ENCODE measurements around the gene PACSIN3.

Gene PACSIN3

GRCh38 chr11:47147250-47147649, 39.0 kb downstream of the PACSIN3 start:
- DNase-seq (ENCODE audit: insufficient read length, low spot score) = no peak
- TF ChIP-seq, protein P1, sequence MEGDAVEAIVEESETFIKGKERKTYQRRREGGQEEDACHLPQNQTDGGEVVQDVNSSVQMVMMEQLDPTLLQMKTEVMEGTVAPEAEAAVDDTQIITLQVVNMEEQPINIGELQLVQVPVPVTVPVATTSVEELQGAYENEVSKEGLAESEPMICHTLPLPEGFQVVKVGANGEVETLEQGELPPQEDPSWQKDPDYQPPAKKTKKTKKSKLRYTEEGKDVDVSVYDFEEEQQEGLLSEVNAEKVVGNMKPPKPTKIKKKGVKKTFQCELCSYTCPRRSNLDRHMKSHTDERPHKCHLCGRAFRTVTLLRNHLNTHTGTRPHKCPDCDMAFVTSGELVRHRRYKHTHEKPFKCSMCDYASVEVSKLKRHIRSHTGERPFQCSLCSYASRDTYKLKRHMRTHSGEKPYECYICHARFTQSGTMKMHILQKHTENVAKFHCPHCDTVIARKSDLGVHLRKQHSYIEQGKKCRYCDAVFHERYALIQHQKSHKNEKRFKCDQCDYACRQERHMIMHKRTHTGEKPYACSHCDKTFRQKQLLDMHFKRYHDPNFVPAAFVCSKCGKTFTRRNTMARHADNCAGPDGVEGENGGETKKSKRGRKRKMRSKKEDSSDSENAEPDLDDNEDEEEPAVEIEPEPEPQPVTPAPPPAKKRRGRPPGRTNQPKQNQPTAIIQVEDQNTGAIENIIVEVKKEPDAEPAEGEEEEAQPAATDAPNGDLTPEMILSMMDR (IDR thresholded peaks at IDR 0.05; ENCODE audit: insufficient read depth, missing control alignments) = no peak
- FAIRE-seq = no peak

DNA sequence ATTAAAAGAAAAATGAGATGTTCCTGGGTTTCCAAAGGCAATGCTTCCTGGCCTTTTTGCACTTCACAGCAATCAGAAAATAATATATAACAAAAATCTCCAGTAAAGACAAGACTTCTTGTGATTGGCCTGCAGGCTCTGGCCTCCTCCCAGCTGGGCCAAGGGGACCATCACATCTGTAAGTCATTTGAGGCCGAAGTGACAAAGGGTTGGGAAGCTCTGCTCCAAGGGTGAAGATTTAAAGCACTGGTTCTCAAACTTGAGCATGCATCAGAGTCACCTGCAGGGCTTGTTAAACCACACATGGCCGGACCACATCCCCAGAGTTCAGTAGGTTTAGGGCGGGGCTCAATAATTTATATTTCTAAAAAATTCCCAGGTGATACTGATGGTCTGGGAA, 41.7 kb downstream of the PACSIN3 start:
- FAIRE-seq (no peak), DNase-seq (ENCODE audit: insufficient read length, low spot score) (no peak)
- TF ChIP-seq, protein P1 (IDR thresholded peaks at IDR 0.05; ENCODE audit: insufficient read depth, missing control alignments) = no peak

DNA sequence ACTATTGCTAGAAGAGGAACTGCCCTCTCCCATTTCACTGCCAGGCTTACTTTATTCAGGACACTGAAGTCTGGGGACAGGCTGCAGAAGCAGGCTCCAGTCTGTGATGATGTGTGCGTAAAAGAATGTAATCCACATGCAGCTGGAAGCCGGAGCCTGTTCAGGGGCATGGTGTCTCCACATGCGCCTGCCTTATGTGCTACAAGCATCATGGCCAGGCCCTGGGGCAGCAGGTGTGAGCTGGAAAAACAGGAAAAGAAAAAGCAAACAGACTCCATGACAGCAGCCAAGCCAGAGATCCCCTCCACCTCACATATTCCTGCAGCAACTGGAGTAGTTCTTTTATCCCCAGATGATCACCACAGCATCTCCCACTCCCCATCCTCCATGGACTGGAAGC, 42.9 kb downstream of the PACSIN3 start:
- no peak for FAIRE-seq
- TF ChIP-seq, protein P1 (IDR thresholded peaks at IDR 0.05; ENCODE audit: insufficient read depth, missing control alignments) = no peak
- no peak for DNase-seq (ENCODE audit: insufficient read length, low spot score)

DNA sequence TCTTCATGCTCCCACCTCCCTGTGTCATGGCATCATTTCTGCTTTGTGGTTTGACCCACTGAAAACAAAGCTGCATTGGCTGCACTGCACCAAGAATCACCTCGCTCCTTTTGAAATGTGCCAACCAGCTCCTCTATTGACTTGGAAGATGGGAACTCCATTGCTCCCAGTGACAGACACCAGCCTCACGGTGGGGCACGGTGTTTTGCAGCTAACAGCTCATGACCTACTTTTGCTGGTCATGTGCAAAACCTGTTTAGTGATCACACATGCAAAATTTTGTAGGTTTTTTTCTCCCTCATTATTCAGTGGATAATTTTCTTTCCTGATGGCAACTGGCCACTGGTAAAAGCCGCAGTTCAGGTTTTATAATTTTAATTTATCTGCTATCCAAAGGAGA, 46.4 kb downstream of the PACSIN3 start:
- TF ChIP-seq, protein P1 (IDR thresholded peaks at IDR 0.05; ENCODE audit: insufficient read depth, missing control alignments) = no peak
- no peak for DNase-seq (ENCODE audit: insufficient read length, low spot score)
- no peak for FAIRE-seq

DNA sequence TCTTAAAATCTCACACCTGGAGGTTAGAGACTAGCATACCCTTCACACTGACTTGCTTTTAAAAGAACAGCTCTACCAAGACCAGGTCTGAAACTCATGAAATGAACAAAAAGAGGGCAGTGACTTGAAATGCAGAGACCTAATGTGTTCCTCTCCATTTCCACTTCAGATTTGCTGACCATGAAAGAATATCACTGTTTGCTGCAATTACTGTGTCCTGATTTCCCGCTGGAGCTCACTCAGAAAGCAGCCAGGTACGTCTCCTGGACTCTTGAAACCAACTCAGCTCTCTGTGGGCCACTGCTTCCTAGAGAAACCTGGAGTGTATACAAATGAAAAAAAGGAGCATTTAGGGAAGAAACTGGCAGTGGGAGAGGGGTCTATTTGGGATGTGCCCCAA, 48.8 kb downstream of the PACSIN3 start:
- FAIRE-seq (no peak), DNase-seq (ENCODE audit: insufficient read length, low spot score) (no peak)
- TF ChIP-seq, protein P1 (IDR thresholded peaks at IDR 0.05; ENCODE audit: insufficient read depth, missing control alignments) = no peak

GRCh38 chr11:47136921-47137320, 49.3 kb downstream of the PACSIN3 start:
- TF ChIP-seq, protein P1 (IDR thresholded peaks at IDR 0.05; ENCODE audit: insufficient read depth, missing control alignments) = no peak
- DNase-seq (ENCODE audit: insufficient read length, low spot score) (no peak), FAIRE-seq (no peak)

DNA sequence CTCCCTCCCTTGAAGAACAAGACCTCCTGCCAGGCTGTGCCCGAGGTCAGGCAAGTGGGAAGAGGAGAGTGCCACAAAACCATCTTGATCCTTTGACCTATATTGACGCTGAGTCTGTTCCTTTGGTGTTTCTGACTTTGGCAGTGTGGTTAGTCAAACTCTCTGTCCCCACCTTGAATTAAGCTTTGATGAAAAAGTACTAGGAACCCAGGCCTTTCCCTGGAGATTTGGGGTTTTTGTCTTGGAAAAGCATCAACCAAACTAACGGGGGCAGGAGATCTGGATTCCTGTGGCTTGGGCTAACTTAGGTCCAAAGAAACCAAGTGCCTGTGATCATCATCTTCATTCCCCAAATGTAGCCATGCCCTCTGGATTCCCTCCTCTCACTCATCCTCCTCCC, 49.9 kb downstream of the PACSIN3 start:
- no peak for DNase-seq (ENCODE audit: insufficient read length, low spot score)
- TF ChIP-seq, protein P1 (IDR thresholded peaks at IDR 0.05; ENCODE audit: insufficient read depth, missing control alignments) = no peak
- no peak for FAIRE-seq

Data from D721Med (cell line).